Parathyroid adenoma (tissue), 2 donors: ENCODE measurements around the gene ATP1B2.

Experiments
- H2AFZ ChIP-seq: fragments of 300-600 bp; sonication (generic); one replicate; pipeline ENCODE4 v1.7.0; 2017; ENCODE audit warnings: antibody characterized with exemption, mild to moderate bottlenecking
- H3K27ac ChIP-seq: fragments of 300-600 bp; sonication (generic); one replicate; pipeline ENCODE4 v1.7.0; 2017
- H3K27me3 ChIP-seq: fragments of 300-600 bp; sonication (generic); one replicate; pipeline ENCODE4 v1.7.0; 2017; ENCODE audit warnings: low read length; ENCODE audit not compliant: control insufficient read depth, insufficient read depth
- H3K36me3 ChIP-seq: fragments of 300-600 bp; sonication (generic); one replicate; pipeline ENCODE4 v1.7.0; 2017; ENCODE audit warnings: low read length; ENCODE audit not compliant: control insufficient read depth, insufficient read depth
- H3K4me1 ChIP-seq: fragments of 300-600 bp; sonication (generic); one replicate; pipeline ENCODE4 v1.7.0; 2017; ENCODE audit warnings: control low read depth
- H3K4me2 ChIP-seq: fragments of 300-600 bp; sonication (generic); one replicate; pipeline ENCODE4 v1.7.0; 2017; ENCODE audit warnings: low read length
- H3K4me3 ChIP-seq: fragments of 300-600 bp; sonication (generic); one replicate; pipeline ENCODE4 v1.7.0; 2017; ENCODE audit warnings: low read depth, low read length
- H3K79me2 ChIP-seq: fragments of 300-600 bp; sonication (generic); one replicate; pipeline ENCODE4 v1.7.0; 2017; ENCODE audit warnings: control low read depth
- H3K9ac ChIP-seq: fragments of 300-600 bp; sonication (generic); one replicate; pipeline ENCODE4 v1.7.0; 2017; ENCODE audit warnings: mild to moderate bottlenecking
- H3K9me3 ChIP-seq: fragments of 300-600 bp; sonication (generic); one replicate; pipeline ENCODE4 v1.7.0; 2017; ENCODE audit warnings: low read length; ENCODE audit not compliant: control insufficient read depth
- CTCF ChIP-seq: fragments of 300-600 bp; sonication (generic); IDR thresholded peaks from one replicate; pipeline ENCODE4 v1.7.0; 2017; ENCODE audit warnings: antibody characterized with exemption, mild to moderate bottlenecking
- donor health status: primary hyperparathyroidism.

Gene ATP1B2

GRCh38 chr17:7687072-7687907 lies 36.6 kb downstream of the ATP1B2 start, which contains the start of gene TP53:
Gene TP53 (minus strand): TSS chr17:7687490. CDS start chr17:7676594, 10,896 bp downstream.
- Histone ChIP-seq H3K4me3 (peak within 1 kb of the TSS; percentile 100), H3K4me1 (peaks cover 5% of the 10 kb centered on the region), H3K9ac (peak within 1 kb of the TSS; percentile 64), H3K4me2 (peak within 1 kb of the TSS; percentile 94), H2AFZ (peak within 1 kb of the TSS; percentile 89), H3K27me3 (no peaks in the 10 kb centered on the region), H3K36me3 (no peaks in the 10 kb centered on the region), H3K79me2 (peaks cover 23% of the 10 kb centered on the region), H3K9me3 (no peaks in the 10 kb centered on the region), H3K27ac (peak within 1 kb of the TSS; percentile 99)
- no peak for TF ChIP-seq CTCF

DNA sequence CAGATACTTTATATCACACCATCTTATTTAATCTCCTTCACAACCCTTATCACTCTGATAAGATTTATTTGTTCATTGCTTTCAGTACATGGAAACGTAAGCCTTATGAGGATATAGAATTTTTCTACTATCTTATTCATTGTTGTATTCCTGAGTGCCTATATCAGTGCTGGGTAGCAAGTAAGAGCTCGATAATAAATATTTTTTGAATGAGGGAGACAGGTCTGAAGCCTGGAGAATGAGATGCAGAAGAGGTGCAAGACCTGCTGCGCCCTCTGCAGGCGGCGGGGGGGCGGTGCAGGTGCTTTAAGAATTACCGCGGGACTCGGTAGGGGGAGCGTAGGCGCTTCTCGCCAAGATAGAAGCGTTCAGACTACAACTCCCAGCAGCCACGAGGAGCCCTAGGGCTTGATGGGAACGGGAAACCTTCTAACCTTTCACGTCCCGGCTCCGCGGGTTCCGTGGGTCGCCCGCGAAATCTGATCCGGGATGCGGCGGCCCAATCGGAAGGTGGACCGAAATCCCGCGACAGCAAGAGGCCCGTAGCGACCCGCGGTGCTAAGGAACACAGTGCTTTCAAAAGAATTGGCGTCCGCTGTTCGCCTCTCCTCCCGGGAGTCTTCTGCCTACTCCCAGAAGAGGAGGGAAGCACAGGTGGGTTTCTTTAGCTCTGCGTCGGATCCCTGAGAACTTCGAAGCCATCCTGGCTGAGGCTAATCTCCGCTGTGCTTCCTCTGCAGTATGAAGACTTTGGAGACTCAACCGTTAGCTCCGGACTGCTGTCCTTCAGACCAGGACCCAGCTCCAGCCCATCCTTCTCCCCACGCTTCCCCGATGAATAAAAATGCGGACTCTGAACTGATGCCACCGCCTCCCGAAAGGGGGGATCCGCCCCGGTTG lies 37.4 kb downstream of the ATP1B2 start, which contains the start of gene WRAP53:
TSS of gene WRAP53 (plus strand) at position 570 of the 900 bp plus-strand sequence. CDS start at position 742, 172 bp downstream.
- Histone ChIP-seq H3K4me3 (peak within 1 kb of the TSS; percentile 100), H3K9ac (peak within 1 kb of the TSS; percentile 64), H3K4me2 (peak within 1 kb of the TSS; percentile 94), H3K9me3 (no peaks in the 10 kb centered on the region), H2AFZ (peak within 1 kb of the TSS; percentile 89), H3K4me1 (peaks cover 5% of the 10 kb centered on the region), H3K79me2 (peaks cover 18% of the 10 kb centered on the region), H3K27me3 (no peaks in the 10 kb centered on the region), H3K36me3 (no peaks in the 10 kb centered on the region), H3K27ac (peak within 1 kb of the TSS; percentile 99)
- TF ChIP-seq CTCF, result peak; percentile 100

DNA sequence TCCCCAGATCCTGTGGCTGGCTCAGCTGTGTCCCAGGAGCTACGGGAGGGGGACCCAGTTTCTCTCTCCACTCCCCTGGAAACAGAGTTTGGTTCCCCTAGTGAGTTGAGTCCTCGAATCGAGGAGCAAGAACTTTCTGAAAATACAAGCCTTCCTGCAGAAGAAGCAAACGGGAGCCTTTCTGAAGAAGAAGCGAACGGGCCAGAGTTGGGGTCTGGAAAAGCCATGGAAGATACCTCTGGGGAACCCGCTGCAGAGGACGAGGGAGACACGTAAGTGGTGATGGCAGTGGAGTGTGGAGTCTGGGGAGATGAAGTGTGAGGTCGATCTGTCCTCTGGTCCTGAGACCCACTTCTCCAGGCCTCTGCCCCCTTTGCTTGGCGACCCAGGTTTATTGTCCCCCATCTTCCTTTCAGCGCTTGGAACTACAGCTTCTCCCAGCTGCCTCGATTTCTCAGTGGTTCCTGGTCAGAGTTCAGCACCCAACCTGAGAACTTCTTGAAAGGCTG lies 38.1 kb downstream of the ATP1B2 start:
- no peak for TF ChIP-seq CTCF
- Histone ChIP-seq H3K9me3 (no peaks in the 10 kb centered on the region), H2AFZ (peak overlapping the region; percentile 82), H3K4me3 (peak overlapping the region; percentile 100), H3K9ac (no peak overlapping the region), H3K36me3 (no peaks in the 10 kb centered on the region), H3K27ac (peak overlapping the region; percentile 33), H3K4me1 (peaks cover 5% of the 10 kb centered on the region), H3K79me2 (peaks cover 11% of the 10 kb centered on the region), H3K4me2 (peak overlapping the region; percentile 94), H3K27me3 (no peaks in the 10 kb centered on the region)

DNA sequence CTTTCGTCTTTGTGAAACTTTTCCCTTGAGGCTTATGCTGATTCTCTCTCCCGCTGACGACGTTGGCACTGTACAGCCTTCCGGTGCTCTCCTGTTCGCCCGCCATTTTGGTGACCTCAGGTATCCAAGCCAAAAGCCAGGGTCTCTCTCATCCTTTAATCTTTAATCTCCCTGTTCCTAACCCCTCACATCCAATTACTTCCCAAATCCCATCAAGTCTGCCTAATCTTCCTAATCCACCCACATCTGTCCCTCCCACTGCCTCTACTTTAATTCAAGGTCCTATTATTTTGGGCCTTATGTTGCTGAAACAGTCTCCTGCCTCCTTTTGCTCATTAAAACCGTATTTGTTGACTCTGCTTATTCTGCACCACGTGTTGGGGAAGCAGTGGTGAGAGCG lies 44.9 kb downstream of the ATP1B2 start:
- Histone ChIP-seq H2AFZ (no peak overlapping the region), H3K4me3 (no peak overlapping the region), H3K9ac (no peak overlapping the region)

More for the DNA sequence above, 44.9 kb downstream of the ATP1B2 start:
- TF ChIP-seq CTCF, result no peak
- no peak overlapping the region for H3K4me2 ChIP-seq
- no peaks in the 10 kb centered on the region for H3K27me3 ChIP-seq
- H3K36me3 ChIP-seq, result no peaks in the 10 kb centered on the region
- H3K27ac ChIP-seq, result no peak overlapping the region
- no peaks in the 10 kb centered on the region for H3K79me2 ChIP-seq
- no peaks in the 10 kb centered on the region for H3K9me3 ChIP-seq
- no peaks in the 10 kb centered on the region for H3K4me1 ChIP-seq
